HG02642 (cell line): ENCODE measurements around the gene PMAIP1.
"Not testable (repeated sequence)": the region's sequence is repeated elsewhere in the genome, so short reads cannot be mapped to it uniquely, and the experiment has no call there.

ENCODE experiments used
- ATAC-seq: cut with Tn5 transposase; IDR thresholded peaks from one replicate; pipeline ENCODE4 v1.9.1; 2021; ENCODE audit warnings: mild to moderate bottlenecking; ENCODE audit not compliant: unreplicated experiment, poor library complexity

Gene PMAIP1

GRCh38 chr18:59899298-59900221 lies at the start of gene PMAIP1:
TSS of gene PMAIP1 (plus strand) at chr18:59899996. CDS start at chr18:59900178, 182 bp downstream.
- ATAC-seq: peak; percentile 74

GRCh38 chr18:59851784-59852399 lies 47.9 kb upstream of the PMAIP1 start:
- no peak for ATAC-seq

DNA sequence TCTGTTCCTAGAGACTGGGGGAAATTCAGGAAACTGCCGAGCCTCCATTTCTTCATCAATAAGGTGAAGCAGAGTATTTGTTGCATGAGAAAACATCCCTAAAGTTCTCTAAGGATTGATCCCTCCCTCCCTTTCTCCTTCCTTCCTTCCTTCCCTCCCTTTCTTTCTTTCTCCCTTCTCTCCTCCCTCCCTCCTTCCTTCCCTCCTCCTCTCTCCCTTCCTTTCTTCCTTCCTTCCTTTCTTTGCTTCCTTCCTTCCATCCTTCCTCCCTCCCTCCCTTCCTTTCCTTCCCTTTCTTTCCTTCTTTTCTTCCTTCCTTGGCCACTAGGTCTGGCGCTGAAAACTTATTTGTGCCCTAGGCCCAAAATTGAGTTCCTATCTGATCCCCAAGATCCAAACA lies 47.2 kb upstream of the PMAIP1 start:
- no peak for ATAC-seq

DNA sequence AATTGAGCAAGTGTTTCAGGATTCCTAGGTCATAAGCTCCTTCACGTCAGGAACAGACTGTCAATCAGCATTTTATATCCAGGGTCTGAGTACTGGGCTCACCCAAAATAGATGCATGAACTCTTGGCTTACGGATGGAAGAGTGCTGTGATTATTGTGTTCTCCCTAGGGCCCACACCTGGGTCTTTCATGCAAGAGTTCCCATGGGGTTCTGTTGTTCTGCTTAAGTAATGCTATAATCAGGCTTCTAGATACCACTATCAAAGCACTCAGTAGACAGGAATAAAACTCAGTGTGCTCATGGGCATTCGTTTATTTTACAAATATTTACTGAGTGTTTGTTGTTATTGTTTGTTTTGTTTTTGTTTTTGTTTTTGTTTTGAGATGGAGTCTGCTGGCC lies 46.4 kb upstream of the PMAIP1 start:
- no peak for ATAC-seq

DNA sequence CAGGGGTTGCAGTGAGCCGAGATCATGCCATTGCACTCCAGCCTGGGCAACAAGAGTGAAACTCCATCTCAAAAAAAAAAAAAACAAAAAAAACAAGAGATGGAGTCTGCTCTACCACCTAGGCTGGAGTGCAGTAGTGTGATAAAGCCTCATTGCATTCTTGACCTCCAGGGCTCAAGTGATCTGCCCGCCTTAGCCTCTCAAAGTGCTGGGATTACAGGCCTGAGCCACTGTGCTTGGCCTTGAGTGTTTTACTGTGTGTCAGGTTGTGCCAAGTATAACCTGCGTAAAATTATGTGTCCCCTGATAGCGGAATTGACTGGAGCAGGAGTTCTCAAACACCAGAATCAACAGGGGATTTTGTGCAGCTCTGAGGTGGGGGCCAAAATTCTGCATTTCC lies 45.8 kb upstream of the PMAIP1 start:
- ATAC-seq: not testable (repeated sequence)

GRCh38 chr18:59861009-59861408 lies 38.8 kb upstream of the PMAIP1 start:
- no peak for ATAC-seq

DNA sequence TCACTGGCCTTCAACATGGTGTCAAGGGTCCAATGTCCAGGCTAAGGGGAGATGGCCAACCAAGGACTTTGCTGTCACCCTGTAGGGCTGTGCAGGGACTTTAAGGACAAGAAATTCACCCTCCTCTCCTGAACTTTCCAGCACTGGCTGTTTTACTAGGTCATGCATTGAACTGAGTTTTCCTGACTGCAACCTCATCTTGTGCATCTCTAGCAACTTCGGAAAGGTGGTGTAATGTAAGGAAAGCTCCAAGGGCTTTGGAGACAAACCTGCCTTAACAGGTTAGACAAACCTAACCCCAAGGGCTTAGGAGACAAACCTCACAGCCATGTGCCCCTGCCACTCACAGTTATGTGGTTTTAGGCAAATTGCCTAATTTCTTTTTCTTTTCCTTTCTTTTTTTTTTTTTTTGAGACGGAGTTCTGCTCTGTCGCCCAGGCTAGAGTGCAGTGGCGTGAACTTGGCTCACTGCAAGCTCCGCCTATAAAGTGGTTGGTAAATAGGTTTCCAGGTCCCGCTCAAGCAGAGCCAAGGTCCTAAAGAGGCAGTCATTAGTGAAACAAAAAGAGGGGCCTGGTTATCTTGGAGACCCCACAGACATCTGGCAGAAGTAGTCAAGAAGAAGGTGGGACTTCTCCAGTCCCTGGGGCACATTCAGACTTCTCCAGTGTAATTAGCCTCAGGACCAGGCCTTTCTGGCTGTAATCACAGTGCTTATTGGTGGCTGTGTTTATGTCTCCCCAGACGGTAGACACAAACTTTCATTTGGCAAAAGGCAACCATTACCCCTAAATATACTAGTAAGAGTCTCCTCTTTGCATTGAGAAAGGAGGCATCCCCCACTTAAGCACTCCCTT lies 37.6 kb upstream of the PMAIP1 start:
- peak; percentile 75 for ATAC-seq

DNA sequence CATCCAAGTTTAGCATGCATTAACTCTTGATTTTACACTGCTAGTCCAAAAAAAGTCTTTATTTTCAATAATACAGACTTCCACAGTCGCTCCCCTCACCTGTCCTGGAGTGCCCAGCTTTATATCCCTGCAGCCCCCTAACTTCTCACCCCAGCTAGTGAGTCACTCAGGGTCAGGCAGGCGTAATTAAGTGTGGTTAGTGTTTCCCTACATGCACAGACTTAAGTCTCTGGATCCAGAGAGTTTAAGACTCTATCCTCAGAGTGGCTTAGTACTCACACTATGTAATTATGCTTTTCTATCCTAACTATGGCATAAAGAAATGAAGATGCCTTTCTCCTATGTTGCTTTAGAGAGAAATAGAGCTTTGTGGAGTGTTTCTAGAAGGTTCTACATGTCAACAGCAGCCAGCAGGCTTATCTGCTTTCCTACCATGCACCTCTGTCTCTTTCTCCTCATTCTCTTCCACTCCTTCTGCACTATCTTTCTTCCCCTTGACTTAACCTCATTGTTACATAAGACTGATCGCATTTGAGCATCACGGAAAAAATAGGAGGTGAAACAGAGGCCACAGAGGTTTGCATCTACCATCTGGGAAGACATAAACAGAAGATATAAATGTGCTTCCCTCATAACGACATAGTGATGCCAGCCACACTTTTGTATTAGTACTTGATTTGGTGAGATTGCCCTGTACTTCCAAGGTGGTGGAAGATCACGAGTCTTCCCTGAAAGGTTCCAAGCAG lies 34.4 kb upstream of the PMAIP1 start:
- ATAC-seq: no peak

DNA sequence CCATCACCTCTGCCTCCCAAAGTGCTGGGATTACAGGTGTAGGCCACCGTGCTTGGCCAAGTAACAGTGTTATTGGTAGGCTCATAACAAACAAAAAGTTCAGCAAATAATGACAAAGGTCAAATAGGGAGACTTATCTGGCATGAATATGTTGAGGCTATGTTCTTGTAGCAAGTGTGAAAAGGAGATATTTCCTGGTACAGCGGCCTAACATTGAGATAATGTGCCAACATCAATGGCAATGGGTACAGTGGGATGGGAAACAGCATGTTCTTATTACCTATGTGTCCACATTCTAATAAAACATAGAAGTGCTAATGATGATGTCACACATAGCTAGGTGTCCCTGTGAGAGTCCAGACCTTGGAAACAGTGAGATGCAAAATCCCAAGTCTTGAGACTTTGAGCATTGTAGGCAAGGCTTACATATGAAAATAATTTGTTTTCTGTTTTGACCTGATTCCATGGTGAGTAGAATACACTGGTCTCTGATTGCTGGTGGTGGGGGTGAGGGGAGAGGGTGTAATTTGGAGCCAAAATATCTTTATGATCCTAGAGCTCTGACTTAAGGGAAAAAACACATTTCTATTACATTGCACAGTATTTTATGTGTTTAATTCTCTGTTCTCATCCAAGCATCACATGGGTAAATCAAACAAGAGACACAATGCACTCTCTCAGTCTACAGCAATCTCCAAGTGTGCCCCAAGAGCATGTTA lies 33.1 kb upstream of the PMAIP1 start:
- ATAC-seq: no peak

DNA sequence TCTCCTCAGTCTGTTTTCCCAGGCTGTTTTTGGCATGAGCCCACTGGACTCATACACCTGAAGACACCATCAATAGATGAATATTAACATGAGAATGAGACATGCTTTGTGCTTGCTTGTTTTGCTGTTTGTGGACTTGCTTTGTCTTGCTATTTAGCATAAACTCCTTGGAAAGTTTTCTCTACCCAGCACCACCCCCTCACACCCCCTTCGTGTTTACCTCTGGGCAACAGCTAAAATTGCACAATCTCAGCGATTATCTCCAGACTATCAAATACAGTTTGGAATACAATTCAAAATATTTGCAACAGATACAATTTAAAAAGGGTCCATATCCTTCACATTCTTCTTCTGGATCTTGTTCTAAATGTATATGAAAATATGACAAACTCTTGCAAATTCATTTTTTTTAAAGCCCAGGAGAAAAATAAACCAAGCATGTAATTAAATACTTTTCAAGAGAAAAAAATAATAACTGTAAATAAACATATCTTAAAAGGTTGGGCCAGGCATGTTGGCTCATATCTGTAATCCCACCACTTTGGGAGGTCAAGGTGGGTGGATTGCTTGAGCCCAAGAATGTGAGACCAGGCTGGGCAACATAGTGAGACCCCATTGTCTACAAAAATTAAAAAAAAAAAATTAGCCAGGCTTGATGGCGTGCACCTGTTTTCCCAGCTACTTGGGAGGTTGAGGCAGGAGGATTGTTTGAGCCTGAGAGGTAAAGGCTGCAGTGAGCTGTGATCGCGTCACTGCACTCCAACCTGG lies 32.3 kb upstream of the PMAIP1 start:
- ATAC-seq: no peak

DNA sequence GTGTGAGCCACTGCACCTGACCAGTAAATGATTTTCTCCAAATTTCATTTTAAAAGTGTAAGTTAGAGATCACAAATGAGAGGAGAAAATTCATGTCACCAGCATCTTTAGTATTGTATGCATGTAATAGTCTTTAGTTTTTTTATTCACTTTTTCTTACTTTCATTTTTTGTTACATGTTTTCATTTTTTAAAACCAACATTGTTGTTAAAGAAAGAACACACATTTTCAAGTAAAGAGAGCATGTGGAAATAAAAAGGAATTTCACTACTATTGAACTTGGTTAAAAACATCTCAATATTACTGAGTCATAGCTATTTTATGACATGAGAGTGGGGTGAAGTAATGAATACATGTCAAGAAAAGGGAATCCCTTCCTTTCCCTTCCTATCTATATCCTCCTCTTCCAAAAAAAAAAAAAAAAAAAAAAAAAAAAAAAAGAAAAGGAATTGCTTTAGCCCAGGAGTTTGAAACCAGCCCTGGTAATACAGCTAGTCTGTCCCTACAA lies 29.1 kb upstream of the PMAIP1 start:
- ATAC-seq: no peak

GRCh38 chr18:59871711-59872362 lies 28.0 kb upstream of the PMAIP1 start:
- no peak for ATAC-seq

GRCh38 chr18:59873641-59874040 lies 26.2 kb upstream of the PMAIP1 start:
- ATAC-seq: no peak

DNA sequence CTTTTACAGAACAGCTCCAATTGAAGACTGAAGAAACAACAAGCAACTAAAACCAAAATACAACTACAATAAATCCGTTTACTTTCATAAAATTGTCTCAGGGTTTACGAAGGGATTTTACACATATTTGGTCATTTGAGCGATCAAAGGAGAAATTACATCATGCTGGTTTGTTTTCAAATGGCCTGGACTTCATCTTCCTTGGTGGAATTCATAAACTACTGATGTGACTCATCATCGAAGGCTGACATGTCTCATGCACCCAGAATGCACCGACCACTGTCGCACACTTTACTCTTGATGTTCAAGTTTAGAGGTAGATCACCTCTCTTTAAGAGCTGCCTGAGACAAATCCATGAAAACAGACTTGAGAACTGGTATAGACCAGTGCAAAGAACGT lies 25.6 kb upstream of the PMAIP1 start:
- no peak for ATAC-seq

- peak; percentile 73 for ATAC-seq
Measured at GRCh38 chr18:59876310-59876626, 23.5 kb upstream of the PMAIP1 start.

- ATAC-seq: no peak
Measured at GRCh38 chr18:59877361-59877760, 22.4 kb upstream of the PMAIP1 start.

- ATAC-seq: peak; percentile 39
Measured at GRCh38 chr18:59878644-59879043, 21.2 kb upstream of the PMAIP1 start.
